Measurements from ENCODE around the gene SNED1.

- no peak for TF ChIP-seq CTCF (IDR thresholded peaks at IDR 0.05; ENCODE audit: low read depth, low read length, missing input control)
- no peak for TF ChIP-seq ATF3 (IDR thresholded peaks at IDR 0.05)
Observed at GRCh38 chr2:241096979-241097378, 98.6 kb downstream of the SNED1 start.
